Neural cell (in vitro differentiated cells): ENCODE measurements around the gene RAB3IL1. TPM values are rescaled to one million over a fixed set of nuclear protein-coding genes. Genes with fewer than 3 reads are reported as not detected.

Experiments used
- H2AFZ ChIP-seq: fragments of 200-600, 300-800 bp; sonication (generic), shearing (Covaris generic); 2 replicates; pipeline ENCODE4 v1.6.0; 2014; ENCODE audit warnings: low read depth, mild to moderate bottlenecking, antibody characterized with exemption, low read length, moderate library complexity
- H3F3A ChIP-seq: fragments of 200-600 bp; shearing (Covaris generic); 2 replicates; pipeline ENCODE4 v1.6.1; 2016; ENCODE audit warnings: mild to moderate bottlenecking, moderate library complexity, mixed read lengths, antibody characterized with exemption, low read length; ENCODE audit not compliant: insufficient read depth, poor library complexity, severe bottlenecking
- H3K27ac ChIP-seq: fragments of 200-600, 300-800 bp; sonication (generic), shearing (Covaris generic); 2 replicates; pipeline ENCODE4 v1.5.1; 2014; ENCODE audit warnings: mild to moderate bottlenecking, low read length, moderate library complexity
- H3K27me3 ChIP-seq: fragments of 300-800, 200-600 bp; sonication (generic), shearing (Covaris generic); 2 replicates; pipeline ENCODE4 v1.6.0; 2014; ENCODE audit warnings: mild to moderate bottlenecking, low read depth, low read length, moderate library complexity; ENCODE audit not compliant: insufficient read depth
- H3K36me3 ChIP-seq: fragments of 300-800, 200-600 bp; sonication (generic), shearing (Covaris generic); 2 replicates; pipeline ENCODE4 v1.5.1; 2014; ENCODE audit warnings: mild to moderate bottlenecking, antibody characterized with exemption, low read length, moderate library complexity; ENCODE audit not compliant: insufficient read depth
- H3K4me2 ChIP-seq: fragments of 300-800, 200-600 bp; sonication (generic), shearing (Covaris generic); 2 replicates; pipeline ENCODE4 v1.6.0; 2014; ENCODE audit warnings: mild to moderate bottlenecking, low read length
- H3K4me3 ChIP-seq: fragments of 300-800, 200-600 bp; sonication (generic), shearing (Covaris generic); 2 replicates; pipeline ENCODE4 v1.5.1; 2014; ENCODE audit warnings: mild to moderate bottlenecking, low read length, moderate library complexity
- H3K79me2 ChIP-seq: fragments of 200-600 bp; shearing (Covaris generic); replicated peaks from 2 replicates; pipeline ENCODE4 v1.6.0; 2014; ENCODE audit warnings: mild to moderate bottlenecking, low read length, moderate library complexity; ENCODE audit not compliant: insufficient read depth
- H3K9ac ChIP-seq: fragments of 300-800, 200-600 bp; sonication (generic), shearing (Covaris generic); 2 replicates; pipeline ENCODE4 v1.6.1; 2016; ENCODE audit warnings: mild to moderate bottlenecking, low read length, mixed read lengths
- H3K9me2 ChIP-seq: fragments of 200-600 bp; shearing (Covaris generic); 2 replicates; pipeline ENCODE4 v1.6.1; 2016; ENCODE audit warnings: mild to moderate bottlenecking, low read length, mixed read lengths; ENCODE audit not compliant: insufficient read depth
- H3K9me3 ChIP-seq: fragments of 200-600, 300-800 bp; sonication (generic), shearing (Covaris generic); 2 replicates; pipeline ENCODE4 v1.6.1; 2016; ENCODE audit warnings: mild to moderate bottlenecking, mixed run types, low read length, moderate library complexity, mixed read lengths
- H4K20me1 ChIP-seq: fragments of 200-600 bp; shearing (Covaris generic); 2 replicates; pipeline ENCODE4 v1.6.1; 2016; ENCODE audit warnings: mild to moderate bottlenecking, mixed run types; ENCODE audit not compliant: insufficient read depth
- EP300 ChIP-seq: fragments of 450-650 bp; conservative IDR thresholded peaks from 2 replicates; pipeline ENCODE4 v1.6.1; 2014; ENCODE audit warnings: antibody characterized with exemption, mild to moderate bottlenecking, moderate library complexity; ENCODE audit not compliant: poor library complexity, severe bottlenecking
- EZH2 ChIP-seq: fragments of 200-600, 300-800 bp; shearing (Covaris generic), sonication (generic); IDR thresholded peaks from 2 replicates; pipeline ENCODE4 v1.6.1; 2014; ENCODE audit warnings: antibody characterized with exemption, low read length, borderline replicate concordance, mild to moderate bottlenecking; ENCODE audit not compliant: insufficient read depth, poor library complexity, severe bottlenecking
- MXI1 ChIP-seq: fragments of 450-650 bp; conservative IDR thresholded peaks from 2 replicates; pipeline ENCODE4 v1.6.1; 2014; ENCODE audit warnings: antibody characterized with exemption, mild to moderate bottlenecking; ENCODE audit not compliant: poor library complexity, severe bottlenecking
- POLR2AphosphoS5 ChIP-seq: IDR thresholded peaks from 2 replicates; pipeline ENCODE4 v1.6.1; 2012
- RAD21 ChIP-seq: fragments of 450-650 bp; conservative IDR thresholded peaks from 2 replicates; pipeline ENCODE4 v1.6.1; 2014; ENCODE audit warnings: antibody characterized with exemption, mild to moderate bottlenecking, moderate library complexity
- SMC3 ChIP-seq: fragments of 450-650 bp; conservative IDR thresholded peaks from 2 replicates; pipeline ENCODE4 v1.6.1; 2014; ENCODE audit warnings: antibody characterized with exemption, mild to moderate bottlenecking, moderate library complexity; ENCODE audit not compliant: poor library complexity
- TAF1 ChIP-seq: IDR thresholded peaks from 2 replicates; pipeline ENCODE4 v1.6.1; 2012; ENCODE audit warnings: low read depth
- polyA plus RNA-seq: library from polyadenylated mRNA; depleted of rRNA; stranded (reverse); fragments of >200 nt; gene quantifications from 2 replicates; pipeline ENCODE4 v1.2.3, GENCODE V29; 2014
- TF ChIP-seq, protein P1 (sequence below): fragments of 450-650 bp; IDR thresholded peaks from 2 replicates; pipeline ENCODE4 v1.5.1; 2014; ENCODE audit warnings: antibody characterized with exemption, mild to moderate bottlenecking, moderate library complexity; ENCODE audit not compliant: poor library complexity, severe bottlenecking
- TF ChIP-seq, protein P2 (sequence below): IDR thresholded peaks from 2 replicates; pipeline ENCODE4 v1.6.1; 2012; ENCODE audit warnings: borderline replicate concordance

The RAB3IL1 gene
- polyA plus RNA-seq, 1 donor from 2014 or later, result 1.6 TPM

DNA sequence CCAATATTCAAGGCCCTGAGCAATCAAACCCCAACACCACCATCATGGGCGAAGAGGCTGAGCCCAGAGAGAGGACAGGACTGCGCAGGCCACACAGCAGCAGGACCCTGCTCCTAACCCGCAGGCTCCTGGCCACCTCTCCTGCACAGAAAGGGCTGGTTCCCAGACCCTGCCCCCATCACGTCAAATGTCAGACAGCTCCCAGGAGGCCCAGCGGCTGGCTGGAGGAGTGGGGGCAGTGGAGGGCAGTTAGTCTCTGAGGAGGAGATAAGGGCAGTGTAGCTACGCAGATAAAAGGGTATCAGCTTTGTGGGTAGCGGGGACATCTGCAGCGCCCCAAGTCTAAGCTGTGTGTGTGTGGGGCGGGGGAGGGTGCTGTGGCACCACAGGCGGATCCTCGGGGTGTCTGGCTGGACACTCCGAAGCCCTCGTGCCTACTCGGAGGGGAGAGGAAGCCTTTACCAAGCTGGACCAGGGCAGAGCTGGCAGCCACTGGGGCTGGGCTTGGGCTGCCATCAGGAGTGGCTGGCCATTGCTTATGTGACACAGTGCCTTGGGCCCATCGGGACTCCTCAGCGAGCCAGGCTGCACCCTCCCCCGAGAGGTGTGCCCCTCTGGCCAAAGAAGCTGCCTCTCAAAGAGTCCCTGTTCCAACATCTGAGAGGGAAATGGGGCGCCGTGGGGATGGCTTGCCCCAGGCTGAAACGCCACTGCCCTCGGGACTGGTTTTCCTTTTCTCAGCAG is 47.5 kb downstream of the RAB3IL1 start:
- H3K79me2 ChIP-seq, result no peaks in the 10 kb centered on the region
- no peak overlapping the region for H3K4me3 ChIP-seq
- TF ChIP-seq TAF1 (no peak), POLR2AphosphoS5 (peak; percentile 6)
- TF ChIP-seq, protein P1, sequence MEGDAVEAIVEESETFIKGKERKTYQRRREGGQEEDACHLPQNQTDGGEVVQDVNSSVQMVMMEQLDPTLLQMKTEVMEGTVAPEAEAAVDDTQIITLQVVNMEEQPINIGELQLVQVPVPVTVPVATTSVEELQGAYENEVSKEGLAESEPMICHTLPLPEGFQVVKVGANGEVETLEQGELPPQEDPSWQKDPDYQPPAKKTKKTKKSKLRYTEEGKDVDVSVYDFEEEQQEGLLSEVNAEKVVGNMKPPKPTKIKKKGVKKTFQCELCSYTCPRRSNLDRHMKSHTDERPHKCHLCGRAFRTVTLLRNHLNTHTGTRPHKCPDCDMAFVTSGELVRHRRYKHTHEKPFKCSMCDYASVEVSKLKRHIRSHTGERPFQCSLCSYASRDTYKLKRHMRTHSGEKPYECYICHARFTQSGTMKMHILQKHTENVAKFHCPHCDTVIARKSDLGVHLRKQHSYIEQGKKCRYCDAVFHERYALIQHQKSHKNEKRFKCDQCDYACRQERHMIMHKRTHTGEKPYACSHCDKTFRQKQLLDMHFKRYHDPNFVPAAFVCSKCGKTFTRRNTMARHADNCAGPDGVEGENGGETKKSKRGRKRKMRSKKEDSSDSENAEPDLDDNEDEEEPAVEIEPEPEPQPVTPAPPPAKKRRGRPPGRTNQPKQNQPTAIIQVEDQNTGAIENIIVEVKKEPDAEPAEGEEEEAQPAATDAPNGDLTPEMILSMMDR, result no peak
- H3K9me2 ChIP-seq, result no peaks in the 10 kb centered on the region
- H3F3A ChIP-seq, result no peaks in the 10 kb centered on the region
- no peak overlapping the region for H3K9ac ChIP-seq
- H3K9me3 ChIP-seq, result no peaks in the 10 kb centered on the region
- no peak overlapping the region for H3K4me2 ChIP-seq
- no peak overlapping the region for H3K27ac ChIP-seq
- H3K27me3 ChIP-seq, result no peaks in the 10 kb centered on the region
- H2AFZ ChIP-seq, result no peak overlapping the region
- H3K36me3 ChIP-seq, result peaks cover 7% of the 10 kb centered on the region
- no peaks in the 10 kb centered on the region for H4K20me1 ChIP-seq

DNA sequence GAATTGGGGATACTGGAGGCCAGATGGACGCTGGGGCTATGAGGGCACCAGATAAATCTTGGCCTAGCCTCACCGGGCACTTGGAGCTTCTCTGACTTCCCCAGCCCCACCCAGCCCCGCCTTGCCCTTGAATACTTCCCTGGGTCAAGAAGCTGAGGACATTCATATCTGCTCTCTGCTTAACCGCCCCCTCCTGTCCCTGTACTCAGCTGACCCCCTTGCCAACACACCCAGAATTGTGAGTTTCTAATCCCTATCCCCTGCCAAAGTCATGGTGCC is 48.0 kb downstream of the RAB3IL1 start:
- H3K9me2 ChIP-seq, result no peaks in the 10 kb centered on the region
- H3K79me2 ChIP-seq, result no peaks in the 10 kb centered on the region
- no peak overlapping the region for H3K9ac ChIP-seq
- H3K4me2 ChIP-seq, result no peak overlapping the region
- H3F3A ChIP-seq, result no peaks in the 10 kb centered on the region
- no peaks in the 10 kb centered on the region for H3K9me3 ChIP-seq
- no peak for TF ChIP-seq EZH2
- TF ChIP-seq MXI1, result no peak
- TF ChIP-seq RAD21, result no peak
- TF ChIP-seq, protein P1, result no peak
- TF ChIP-seq, protein P2, sequence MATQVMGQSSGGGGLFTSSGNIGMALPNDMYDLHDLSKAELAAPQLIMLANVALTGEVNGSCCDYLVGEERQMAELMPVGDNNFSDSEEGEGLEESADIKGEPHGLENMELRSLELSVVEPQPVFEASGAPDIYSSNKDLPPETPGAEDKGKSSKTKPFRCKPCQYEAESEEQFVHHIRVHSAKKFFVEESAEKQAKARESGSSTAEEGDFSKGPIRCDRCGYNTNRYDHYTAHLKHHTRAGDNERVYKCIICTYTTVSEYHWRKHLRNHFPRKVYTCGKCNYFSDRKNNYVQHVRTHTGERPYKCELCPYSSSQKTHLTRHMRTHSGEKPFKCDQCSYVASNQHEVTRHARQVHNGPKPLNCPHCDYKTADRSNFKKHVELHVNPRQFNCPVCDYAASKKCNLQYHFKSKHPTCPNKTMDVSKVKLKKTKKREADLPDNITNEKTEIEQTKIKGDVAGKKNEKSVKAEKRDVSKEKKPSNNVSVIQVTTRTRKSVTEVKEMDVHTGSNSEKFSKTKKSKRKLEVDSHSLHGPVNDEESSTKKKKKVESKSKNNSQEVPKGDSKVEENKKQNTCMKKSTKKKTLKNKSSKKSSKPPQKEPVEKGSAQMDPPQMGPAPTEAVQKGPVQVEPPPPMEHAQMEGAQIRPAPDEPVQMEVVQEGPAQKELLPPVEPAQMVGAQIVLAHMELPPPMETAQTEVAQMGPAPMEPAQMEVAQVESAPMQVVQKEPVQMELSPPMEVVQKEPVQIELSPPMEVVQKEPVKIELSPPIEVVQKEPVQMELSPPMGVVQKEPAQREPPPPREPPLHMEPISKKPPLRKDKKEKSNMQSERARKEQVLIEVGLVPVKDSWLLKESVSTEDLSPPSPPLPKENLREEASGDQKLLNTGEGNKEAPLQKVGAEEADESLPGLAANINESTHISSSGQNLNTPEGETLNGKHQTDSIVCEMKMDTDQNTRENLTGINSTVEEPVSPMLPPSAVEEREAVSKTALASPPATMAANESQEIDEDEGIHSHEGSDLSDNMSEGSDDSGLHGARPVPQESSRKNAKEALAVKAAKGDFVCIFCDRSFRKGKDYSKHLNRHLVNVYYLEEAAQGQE, result no peak
- TF ChIP-seq EP300, result no peak
- TF ChIP-seq SMC3, result no peak
- no peak for TF ChIP-seq POLR2AphosphoS5
- no peak for TF ChIP-seq TAF1
- no peaks in the 10 kb centered on the region for H3K27me3 ChIP-seq
- H3K27ac ChIP-seq, result no peak overlapping the region
- no peak overlapping the region for H3K4me3 ChIP-seq
- no peaks in the 10 kb centered on the region for H4K20me1 ChIP-seq
- H2AFZ ChIP-seq, result no peak overlapping the region
- H3K36me3 ChIP-seq, result peaks cover 8% of the 10 kb centered on the region
